LoVo (cell line): ENCODE results near the gene TANGO6.
"Not testable (repeated sequence)": the region's sequence is repeated elsewhere in the genome, so short reads cannot be mapped to it uniquely, and the experiment has no call there.

Experiments
- DNase-seq: peaks from one replicate; pipeline ENCODE4 v3.0.0-alpha.2; 2016; ENCODE audit warnings: low spot score

The TANGO6 gene

DNA sequence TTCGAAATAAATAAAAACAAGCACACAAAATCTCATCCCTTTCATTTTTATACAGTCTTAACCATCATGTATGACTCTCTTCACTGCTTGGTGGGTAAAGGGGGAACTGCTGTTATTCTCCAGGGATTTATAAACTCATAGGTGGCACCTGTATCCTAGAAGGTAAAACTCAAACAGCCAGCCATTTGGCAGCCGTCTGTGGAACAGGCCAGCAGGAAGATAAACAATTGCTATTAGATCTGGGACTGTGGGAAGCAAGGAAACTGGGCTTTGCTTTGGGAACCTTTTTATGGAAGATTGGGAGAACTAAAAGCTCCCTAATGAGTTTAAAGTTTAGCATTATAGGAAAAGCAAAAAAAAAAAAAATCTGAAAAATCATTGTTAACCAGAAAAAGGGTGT, 126.0 kb downstream of the TANGO6 start:
- no peak for DNase-seq

DNA sequence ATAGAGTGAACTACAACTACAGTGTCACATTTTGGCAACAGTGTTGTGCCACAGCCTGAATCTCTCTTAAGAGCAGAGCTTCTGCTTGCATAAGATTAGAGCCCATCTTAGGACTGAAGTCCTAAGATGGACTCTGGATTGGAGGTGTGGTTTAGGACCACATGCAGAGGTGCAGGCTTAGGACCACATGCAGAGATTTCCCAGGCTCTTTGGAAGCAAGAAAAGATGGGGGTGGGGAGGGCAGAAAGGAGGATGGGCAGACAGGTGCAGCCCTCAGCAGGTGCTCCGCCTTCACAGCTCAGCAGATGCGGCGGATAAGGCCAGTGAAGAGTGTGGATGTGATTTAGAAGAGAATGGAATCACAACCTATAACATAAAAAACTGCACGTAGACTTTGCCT, 128.7 kb downstream of the TANGO6 start:
- no peak for DNase-seq

DNA sequence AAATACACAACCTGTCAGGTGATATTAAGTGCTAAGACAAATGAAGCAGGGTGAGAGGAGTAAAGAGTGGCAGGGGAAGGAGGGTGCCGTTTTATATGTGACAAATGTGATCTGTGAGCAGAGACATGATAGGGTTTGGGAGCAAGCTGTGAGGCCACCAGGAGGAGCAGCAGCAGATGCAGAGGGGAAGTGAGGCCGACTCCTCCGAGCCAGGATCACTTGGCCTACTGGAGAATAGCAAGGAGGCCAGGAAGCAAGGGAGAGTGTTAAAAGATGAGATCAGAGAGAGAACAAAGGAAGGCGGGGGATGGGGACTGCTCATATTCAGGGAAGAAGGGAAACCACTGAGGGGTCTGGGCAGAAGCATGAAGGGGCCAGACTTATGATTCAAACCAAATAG, 129.4 kb downstream of the TANGO6 start:
- no peak for DNase-seq

DNA sequence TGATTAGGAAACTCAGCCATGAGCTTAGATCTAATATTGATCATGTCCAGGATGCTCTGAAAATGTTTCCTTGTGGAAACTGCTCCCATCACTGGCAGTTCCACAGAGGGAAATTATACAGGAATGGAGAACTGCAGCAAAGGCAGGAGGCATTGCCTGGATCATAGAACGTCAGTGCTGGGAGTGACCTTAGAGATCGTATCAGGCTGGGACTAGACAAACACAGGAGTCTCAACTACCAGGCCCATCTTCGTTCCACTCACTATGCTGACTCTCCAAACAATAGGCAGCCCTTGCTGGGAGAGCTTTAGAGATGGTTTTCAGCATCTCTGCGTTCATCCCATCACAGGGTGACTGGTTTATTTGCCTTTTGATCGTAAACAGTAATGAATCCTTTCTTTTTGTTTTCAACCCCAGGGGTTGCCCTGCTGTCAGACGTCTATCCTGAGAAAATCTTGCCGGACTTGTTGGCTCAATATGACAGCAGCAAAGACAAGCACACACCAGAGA, 130.3 kb downstream of the TANGO6 start:
- DNase-seq: no peak

DNA sequence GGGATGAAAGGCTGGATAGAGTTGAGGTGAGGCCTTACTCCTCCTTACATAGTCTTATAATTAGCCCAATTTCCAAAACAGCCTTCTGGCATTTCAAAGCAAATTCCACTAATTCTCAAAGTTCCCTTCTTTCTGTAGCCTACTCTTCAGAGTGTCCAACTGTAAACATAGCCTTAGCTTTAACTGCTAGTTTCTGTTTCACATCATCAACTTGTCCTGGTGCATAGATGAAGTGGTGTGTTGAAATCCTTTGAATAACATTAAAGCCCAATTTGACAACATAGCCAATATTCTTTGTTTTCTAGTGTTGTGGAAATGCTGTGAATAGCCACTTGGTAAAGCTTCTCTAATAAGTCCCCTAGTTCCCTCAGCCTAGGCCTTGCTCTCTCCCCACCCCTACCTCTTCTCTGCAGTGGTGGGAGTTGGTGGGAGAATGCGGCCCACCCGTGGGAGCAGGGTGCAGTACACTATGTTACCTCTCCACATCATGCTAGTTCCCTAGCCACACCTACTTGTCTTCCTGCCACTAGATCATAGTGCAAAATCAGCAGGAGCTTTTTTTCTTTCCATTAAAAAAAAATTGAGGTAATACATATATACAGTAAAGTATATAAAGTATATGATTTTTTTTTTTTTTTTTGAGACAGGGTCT, 135.1 kb downstream of the TANGO6 start:
- no peak for DNase-seq

DNA sequence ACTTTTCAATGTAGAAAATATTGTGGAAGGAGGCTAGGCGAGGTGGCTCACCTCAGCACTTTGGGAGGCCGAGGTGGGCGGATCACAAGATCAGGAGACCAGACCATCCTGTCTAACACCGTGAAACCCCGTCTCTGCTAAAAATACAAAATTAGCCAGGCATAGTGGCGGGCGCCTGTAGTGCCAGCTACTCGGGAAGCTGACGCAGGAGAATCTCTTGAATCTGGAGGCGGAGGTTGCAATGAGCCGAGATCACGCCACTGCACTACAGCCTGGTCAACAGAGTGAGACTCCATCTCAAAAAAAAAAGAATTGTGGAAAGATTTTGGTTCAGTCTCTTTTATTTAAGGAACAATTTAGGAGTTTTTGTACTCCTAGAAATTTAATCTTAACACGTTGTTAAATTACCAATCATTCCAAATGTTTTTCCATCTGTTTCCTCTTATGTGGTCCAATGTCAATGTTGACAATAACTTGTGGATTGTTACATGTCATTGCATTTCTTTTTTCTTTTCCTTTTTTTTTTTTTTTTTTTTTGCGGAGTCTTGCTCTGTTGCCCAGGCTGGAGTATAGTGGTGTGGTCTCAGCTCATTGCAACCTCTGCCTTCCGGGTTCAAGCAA, 137.5 kb downstream of the TANGO6 start:
- no peak for DNase-seq

DNA sequence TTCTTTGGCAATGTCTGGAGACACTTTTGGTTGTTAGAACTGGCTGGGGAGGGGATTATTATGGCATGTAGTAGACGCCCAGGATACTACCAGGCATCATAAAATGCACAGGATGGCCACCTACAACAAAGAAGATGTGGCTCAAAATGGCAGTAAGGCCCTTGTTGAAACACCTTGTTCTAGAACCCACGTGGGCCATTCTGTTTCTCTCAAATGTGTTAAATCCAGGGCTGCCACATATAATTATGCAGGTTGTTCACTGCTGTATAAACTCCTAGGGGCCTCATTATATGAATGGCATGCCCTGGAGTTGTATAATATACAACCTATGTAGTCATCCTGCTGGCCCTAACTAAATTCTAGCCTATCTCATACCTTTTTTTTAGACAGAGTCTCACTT, 138.6 kb downstream of the TANGO6 start:
- no peak for DNase-seq

DNA sequence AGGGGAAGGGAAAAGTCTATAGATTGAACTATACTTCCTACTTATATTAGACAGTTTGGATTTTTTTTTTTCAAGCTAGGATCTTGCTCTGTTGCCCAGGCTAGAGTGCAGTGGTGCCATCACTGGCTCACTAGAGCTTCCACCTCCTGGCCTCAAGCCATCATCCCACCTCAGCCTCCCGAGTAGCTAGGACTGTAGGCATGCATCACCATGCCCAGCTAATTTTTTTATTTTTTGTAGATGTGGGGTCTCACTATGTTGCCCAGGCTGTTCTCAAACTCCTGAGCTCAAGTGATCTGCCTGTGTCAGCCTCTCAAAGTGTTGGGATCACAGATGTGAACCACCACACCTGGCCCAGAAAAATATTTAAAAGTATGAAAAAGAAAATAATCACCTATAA, 141.1 kb downstream of the TANGO6 start:
- DNase-seq: no peak

DNA sequence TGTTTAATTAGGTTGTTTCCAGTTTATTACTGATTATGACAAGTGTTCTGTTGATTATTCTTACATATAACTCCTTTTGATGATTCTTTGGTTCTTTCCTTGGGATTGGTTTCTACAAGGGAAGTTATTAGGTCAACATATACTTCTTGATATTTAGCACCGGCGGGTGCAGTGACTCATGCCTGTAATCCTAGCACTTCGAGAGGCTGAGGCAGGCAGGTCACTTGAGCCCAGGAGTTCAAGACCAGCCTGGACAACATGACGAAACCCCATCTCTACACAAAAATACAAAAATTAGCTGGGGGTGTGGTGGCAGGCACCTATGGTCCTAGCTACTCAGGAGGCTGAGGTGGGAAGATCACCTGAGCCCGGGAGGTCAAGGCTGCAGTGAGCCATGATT, 141.9 kb downstream of the TANGO6 start:
- DNase-seq: no peak

DNA sequence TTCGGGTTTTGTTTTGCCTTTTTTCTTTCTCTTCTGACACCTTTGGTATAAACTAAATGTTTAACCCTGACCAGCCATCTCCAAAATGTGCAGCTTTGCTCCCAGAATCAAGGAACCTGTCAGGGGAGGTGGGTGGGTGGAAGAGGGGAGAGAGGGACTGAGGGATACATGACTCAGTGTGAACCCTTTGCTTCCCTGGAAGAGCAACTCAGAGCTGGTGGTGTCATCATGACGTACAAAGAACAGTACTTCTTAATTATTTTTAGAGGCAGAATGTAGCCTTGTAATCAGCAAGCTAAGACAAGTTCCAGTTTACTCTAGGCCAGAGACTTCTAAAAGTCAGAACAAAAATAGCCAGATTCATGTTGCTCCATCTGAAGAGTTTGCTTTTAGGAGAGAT, 142.5 kb downstream of the TANGO6 start:
- DNase-seq: no peak

DNA sequence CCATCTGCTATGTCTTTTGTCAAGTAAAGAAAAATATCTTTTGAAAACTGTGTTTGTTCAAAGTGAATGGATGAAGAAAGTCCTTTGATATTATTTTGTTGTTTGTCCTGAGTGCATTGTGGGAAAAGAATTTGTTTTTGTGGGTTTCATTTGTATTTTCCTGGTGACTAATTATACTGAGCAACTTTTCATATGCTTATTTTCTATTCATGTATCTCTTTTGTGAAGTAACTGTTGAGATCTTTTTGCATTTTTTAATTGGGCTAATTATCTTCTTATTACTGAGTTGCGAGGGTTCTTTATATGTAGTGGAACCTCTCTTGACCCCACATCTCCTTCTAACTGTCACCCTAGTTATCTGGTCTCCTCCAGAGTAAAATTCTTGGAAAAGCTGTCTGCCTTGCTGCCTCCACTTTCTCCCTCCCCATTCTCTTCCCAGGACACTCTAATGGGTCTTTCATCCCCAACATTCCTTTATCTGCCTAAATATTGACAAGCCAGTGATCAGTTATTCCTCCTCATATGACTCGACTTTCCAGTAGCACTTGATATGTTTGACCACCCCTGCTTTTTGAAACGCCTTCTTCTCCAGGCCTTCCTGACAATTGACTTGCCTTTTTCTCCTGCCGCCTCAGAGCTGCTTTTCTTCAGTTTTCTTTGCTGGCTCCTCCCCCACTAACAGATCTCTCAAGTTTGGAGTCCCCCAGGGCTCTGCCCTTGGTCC, 144.6 kb downstream of the TANGO6 start:
- no peak for DNase-seq

DNA sequence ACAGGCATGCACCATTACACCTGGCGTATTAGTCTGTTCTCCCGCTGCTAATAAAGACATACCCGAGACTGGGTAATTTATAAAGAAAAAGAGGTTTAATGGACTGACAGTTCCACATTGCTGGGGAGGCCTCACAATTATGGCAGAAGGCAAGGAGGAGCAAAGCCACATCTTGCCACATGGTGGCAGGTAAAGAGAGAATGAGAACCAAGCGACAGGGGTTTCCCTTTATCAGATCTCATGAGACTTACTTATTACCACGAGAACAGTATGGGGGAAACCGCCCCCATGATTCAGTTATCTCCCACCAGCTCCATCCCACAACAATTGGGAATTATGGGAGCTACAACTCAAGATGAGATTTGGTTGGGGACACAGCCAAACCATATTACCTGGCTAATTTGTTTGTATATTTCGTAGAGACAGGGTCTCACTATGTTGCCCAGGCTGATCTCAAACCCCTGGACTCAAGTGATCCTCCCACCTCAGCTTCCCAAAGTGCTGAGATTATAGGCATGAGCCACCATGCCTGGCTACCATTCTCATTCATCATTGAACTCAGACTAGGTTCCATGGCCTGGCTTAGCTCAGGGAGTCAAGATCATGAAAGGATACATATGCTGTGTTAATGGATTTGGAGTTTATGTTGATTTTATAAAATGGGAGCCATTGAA, 147.0 kb downstream of the TANGO6 start:
- not testable (repeated sequence) for DNase-seq

DNA sequence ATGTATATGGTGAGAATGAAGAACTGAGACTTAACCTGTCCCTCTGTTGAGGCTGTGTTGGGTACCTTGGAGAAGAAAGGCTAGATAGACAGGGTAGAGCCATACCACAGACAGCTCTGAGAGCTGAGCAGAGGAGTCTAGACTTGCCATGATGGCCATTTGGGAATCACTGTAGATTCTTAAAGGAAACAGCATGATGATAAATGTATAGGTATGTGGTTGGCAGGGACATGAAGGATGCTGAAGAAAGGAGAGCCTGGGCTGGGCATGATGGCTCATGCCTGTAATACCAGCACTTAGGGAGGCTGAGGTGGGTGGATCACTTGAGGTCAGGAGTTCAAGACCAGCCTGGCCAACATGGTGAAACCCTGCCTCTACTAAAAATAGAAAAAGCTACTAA, 147.7 kb downstream of the TANGO6 start:
- DNase-seq: no peak

DNA sequence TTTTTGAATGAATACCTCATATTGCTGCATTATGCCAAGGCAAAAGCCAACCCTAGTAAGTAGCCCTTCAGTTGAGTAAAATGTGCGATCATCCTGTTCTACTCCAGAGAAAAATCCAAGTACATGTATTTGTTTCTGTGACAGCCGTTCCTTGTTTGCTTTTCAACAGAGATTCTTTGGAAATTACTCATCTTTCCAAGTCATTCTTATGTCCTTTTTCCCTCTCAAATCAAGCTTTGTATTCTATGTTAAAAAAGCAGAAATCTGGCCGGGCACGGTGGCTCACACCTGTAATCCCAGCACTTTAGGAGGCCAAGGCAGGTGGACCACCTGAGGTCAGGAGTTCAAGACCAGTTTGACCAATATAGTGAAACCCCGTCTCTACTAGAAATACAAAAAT, 149.2 kb downstream of the TANGO6 start:
- DNase-seq: peak; percentile 59

DNA sequence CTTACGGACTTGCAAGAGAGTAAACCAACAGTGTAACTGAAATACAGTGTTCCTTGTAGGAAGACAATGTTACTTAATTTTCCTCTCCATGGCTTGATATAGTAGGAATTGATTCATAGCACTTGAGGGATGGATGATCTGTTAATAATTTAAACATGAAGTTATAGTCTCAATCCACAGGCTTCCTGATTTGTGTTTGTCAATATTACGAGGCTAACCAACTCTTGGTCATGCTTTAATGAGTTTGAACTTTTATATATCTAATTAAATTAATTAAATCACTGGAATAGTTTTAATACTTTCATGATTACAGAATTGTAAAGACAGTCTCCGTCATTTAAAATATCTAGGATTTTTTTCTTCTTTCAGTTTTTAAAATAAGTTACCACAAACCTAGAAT, 150.1 kb downstream of the TANGO6 start:
- no peak for DNase-seq

DNA sequence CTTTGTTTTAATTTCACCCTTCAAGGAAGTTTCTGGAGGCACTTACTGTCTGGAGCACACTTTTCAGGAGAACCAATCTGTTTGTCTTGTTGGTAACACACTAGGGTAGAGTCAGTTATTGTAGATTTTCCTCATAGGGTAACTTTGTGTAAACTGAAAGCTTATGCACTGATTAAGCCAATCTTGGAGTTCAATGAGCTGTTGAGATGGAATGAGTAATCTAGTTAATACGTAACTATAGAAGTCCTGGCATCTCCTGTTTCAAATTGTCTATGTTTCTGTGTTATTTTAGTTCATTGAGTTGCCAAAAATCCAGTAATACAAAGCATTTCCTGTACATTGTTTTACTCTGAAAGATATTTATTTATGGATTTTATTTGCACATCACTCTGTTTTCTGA, 150.6 kb downstream of the TANGO6 start:
- peak; percentile 68 for DNase-seq

DNA sequence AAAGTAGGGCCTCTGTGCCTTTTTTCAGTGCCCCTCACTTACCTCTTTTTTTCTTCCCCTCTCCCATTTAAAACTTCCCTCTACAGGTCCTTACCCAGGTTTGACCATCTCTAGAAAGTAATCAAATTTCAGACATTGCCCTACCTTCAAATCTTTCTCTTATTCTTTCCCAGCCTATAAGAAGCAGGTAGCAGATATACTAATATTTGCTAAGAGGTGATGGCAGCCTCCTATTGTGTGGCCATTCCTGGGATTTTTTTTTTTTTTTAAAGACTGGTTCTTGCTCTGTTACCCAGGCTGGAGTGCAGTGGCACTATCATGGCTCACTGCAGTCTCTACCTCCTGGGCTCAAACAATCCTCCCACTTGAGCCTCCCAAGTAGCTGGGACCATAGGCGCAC, 151.0 kb downstream of the TANGO6 start:
- DNase-seq: no peak

DNA sequence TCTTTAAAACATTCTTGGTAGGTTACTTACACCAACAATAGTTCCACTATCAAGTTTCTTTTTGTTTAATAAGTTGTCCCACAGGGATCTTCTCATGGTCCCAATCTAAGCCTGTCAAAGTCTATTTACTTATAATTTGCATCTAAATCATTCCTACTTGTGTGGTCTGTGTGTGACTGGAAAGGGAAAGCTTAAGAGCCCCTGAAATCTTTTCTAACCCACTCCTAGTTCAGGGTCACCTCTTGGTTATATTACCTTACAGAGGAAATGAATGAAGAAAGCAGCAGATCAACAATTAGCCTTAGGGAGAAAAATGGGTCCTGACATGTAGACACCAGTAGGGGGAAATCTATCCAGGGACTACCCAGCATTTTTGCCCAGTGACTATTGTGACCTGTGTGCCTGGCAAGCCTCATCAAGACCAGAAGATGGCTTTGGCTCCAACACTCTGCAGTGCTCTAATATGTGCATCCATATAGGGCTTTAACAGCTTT, 151.7 kb downstream of the TANGO6 start:
- peak; percentile 53 for DNase-seq

DNA sequence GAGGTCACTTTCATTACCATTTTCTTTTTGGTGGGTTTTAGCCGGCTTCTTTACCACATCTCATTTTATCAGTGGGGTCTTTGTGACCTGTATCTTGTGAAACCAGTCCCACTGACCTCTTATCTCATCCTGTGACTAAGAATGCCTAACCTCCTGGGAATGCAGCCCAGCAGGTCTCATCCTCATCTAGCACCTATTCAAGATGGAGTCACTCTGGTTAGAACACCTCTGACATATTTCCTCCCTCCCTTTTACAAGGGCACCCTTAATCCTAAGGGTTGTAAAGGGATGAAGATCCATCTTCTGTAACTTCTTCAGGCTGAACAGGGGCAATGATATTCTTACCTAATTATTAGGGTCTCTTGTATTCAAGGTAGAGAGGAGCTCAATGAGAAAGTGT, 154.2 kb downstream of the TANGO6 start:
- no peak for DNase-seq

DNA sequence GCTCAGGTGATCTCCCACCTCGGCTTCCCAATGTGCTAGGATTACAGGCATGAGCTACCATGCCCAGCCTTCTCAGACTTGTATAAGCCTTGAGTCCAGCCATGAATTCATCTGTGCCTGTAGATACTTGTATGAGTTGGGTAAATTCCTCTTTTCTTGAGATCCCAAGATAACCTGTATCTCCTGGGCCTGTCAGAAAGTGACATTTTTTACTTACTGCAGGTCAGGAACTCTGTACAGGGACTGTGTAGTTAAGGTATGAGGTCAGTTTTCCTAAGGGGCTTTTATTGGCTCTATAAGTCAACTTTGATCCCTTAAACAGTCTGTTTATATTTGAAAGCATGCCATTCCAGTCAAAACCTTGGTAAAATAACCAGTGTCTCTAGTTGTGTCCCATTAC, 155.8 kb downstream of the TANGO6 start:
- no peak for DNase-seq

DNA sequence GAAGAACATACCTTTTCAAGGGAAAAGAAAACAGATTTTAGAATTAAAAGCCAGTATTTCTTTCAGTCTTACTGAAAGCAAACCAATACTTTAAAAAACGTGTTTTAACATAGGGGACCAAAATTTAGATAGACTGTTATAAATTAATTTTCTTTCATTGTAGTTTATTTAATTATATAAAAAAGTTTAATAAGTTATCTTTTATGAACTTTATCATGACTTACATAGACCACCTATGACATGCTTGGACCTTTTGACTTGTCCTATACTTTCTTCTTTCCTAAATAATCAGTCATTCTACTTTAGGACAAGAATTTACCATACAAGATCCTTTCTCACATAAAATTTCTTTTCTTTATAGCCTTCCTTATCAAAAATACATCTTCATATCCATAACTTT, 160.2 kb downstream of the TANGO6 start:
- no peak for DNase-seq

DNA sequence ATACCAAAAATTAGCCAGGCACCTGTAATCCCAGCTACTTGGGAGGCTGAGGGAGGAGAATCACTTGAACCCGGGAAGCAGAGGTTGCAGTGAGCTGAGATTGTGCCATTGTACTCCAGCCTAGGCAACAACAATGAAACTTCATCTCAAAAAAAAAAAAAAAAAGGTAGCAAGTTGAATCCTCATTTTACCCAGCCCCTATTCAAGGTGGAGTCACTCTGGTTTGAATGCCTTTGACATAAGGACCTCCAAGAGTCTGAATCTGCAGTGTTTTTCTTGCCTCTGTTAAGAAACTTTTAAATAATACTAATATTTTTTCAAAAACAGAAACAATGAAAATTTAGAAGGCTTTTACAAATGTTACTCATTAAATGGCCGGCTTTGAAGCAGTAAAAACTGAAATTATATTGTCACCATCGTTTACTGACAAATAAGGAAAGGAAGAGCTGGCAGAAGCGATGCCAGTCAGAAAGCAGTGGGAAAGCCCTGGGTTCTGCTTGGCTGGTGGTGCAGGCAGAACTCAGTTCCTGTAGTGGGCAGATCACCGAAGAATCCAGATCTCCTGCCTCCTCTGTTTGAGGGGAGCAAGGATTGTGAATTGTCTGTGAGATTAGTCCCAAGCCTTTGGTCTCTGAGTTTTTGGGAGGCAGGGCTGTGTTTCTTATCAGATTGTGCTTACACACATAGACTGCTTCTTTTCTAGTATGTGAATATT, 162.5 kb downstream of the TANGO6 start:
- DNase-seq: no peak
